Measurements from ENCODE around the gene HIPK2.

- no peak for TF ChIP-seq POLR2A (IDR thresholded peaks at IDR 0.05; ENCODE audit: low read depth, low read length)
- TF ChIP-seq TAF1 (IDR thresholded peaks at IDR 0.05; ENCODE audit: borderline replicate concordance, low read depth, low read length), result no peak
Observed at GRCh38 chr7:139557857-139558581, 219.8 kb downstream of the HIPK2 start.
